ENCODE data around the gene SDC3.

The SDC3 gene

DNA sequence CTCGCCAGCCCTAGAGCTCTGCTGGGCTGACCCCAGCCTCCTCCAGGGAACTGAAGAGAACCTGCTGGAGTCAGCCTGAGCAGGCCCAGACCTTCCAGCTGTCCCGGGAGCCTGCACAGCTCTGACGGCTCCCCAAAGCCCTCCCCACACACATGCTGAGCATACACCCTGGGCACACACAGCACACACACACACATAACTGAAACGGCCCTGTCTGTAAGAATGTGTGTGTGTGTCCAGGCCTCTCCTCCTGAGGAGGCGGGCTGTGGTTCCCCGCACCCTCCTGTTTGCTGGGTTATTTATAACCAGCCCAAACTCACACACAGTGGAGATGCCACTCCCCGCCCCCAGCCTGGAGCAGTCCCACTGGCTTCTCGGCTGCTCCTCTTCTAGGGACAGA, 20.2 kb downstream of the SDC3 start:
- H3K9me3 ChIP-seq (ENCODE audit: control insufficient read depth, low read length), result no peaks in the 10 kb centered on the region
- no peak overlapping the region for H3K4me3 ChIP-seq (ENCODE audit: extremely low read depth, insufficient read depth, low read length, poor library complexity, severe bottlenecking)
- peak overlapping the region; percentile 92 for H3K27ac ChIP-seq (ENCODE audit: low read depth, low read length, severe bottlenecking)
- 67 to 78% methylated on average over 3 to 4 of the region's 8 CpGs for WGBS, 2 experiments (ENCODE audit: insufficient coverage in 2 of 2)
- no peaks in the 10 kb centered on the region for H3K36me3 ChIP-seq (ENCODE audit: control insufficient read depth, insufficient read depth, low read length)
- peaks cover 32% of the 10 kb centered on the region for H3K4me1 ChIP-seq (ENCODE audit: control insufficient read depth, insufficient read depth, low read length, poor library complexity, severe bottlenecking)

DNA sequence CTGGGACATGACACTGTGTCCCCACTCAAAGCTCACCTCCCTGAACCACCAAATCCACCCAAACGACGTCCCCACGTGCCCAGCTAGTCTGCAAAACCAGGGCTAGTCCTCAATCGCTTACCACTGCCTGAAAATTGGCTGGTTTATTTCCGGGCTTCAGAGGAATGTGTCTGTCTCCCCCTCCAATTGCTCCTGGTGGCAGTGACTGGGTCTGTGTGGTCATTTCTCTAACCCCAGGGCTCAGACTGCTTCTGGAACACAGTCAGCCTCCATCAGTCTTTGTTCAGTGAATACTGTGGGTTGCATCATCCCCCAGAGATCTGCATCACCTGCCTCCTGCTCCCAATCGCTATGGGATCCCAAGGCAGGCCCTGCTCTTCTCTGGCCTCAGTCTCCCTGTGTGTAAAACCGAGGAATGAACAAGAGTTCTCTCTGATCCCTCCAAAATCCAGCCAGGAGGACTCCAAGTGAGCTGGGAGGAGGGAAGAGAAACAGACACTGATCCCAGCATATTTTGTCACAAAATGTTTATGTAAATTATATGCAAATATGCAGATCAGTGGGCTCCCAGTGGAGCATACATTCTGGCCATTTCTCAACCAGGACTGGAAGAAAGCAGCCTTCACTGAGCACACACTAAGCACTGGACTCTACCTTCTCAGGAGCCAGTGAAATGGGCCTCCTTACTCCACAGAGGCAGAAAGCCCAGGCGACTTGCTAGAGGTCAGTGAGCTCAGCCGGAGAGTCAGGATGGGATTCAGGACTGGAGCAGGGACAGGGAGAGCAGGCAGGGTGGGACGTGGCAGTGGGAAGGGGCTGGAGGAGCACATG, 20.9 kb downstream of the SDC3 start:
- H3K4me3 ChIP-seq (ENCODE audit: extremely low read depth, insufficient read depth, low read length, poor library complexity, severe bottlenecking), result no peak overlapping the region
- no peaks in the 10 kb centered on the region for H3K9me3 ChIP-seq (ENCODE audit: control insufficient read depth, low read length)
- peaks cover 29% of the 10 kb centered on the region for H3K4me1 ChIP-seq (ENCODE audit: control insufficient read depth, insufficient read depth, low read length, poor library complexity, severe bottlenecking)
- no peaks in the 10 kb centered on the region for H3K36me3 ChIP-seq (ENCODE audit: control insufficient read depth, insufficient read depth, low read length)
- H3K27ac ChIP-seq (ENCODE audit: low read depth, low read length, severe bottlenecking), result peak overlapping the region; percentile 92
- 75 to 81% methylated on average over 9 to 10 of the region's 10 CpGs for WGBS, 2 experiments (ENCODE audit: insufficient coverage in 2 of 2)

- no peaks in the 10 kb centered on the region for H3K9me3 ChIP-seq (ENCODE audit: control insufficient read depth, low read length)
- no peaks in the 10 kb centered on the region for H3K36me3 ChIP-seq (ENCODE audit: control insufficient read depth, insufficient read depth, low read length)
- H3K4me1 ChIP-seq (ENCODE audit: control insufficient read depth, insufficient read depth, low read length, poor library complexity, severe bottlenecking), result peaks cover 29% of the 10 kb centered on the region
- 87 to 95% methylated on average over 6 to 12 of the region's 12 CpGs for WGBS, 2 experiments (ENCODE audit: insufficient coverage in 2 of 2)
- H3K4me3 ChIP-seq (ENCODE audit: extremely low read depth, insufficient read depth, low read length, poor library complexity, severe bottlenecking), result no peak overlapping the region
- H3K27ac ChIP-seq (ENCODE audit: low read depth, low read length, severe bottlenecking), result peak overlapping the region; percentile 92
Measured at GRCh38 chr1:30886710-30887428, 21.7 kb downstream of the SDC3 start.

DNA sequence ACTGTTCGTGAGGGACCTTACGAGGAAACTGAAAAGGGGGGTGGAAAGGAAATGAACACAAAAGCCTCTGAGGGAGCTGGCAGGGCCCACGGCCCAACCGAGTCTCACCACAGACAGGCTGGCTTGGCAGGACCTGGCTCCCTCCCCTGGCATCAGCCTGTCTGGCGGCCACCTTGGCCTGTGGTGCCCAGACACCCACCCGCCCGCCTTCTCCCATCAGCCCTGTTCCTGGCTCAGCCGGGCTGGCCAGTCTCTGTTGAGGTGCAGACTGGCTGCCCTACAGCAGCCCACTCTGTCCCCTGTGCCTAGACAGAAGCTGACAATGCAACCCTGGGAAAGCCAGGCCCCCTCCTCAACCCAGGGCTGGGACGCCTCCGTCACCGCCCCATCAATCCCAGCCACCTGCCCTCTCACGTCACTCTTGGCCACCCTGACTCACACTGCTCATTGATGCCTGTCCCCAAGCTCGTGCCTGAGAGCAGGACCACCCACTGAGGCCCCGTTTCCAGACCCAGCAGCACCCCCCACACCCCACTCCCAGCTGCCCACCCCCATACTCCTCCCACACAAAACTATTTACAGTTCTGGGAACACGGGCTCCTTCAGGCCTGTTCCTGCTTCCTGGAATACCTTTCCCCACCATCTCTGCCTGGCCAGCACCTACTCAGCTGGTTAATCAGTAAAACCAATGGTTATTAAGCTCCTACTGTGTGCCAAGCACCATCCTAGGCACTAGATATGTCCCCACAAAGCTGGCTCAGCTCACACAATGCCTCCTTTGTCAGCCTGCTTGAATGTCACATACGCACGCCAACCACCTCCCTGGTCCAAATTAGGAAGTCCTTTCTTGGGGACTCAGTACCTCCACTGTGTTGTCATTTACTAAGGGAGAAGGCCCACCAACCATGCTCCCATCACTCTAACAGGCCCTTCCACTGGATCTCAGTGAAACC, 22.7 kb downstream of the SDC3 start:
- WGBS, 2 experiments (ENCODE audit: insufficient coverage in 2 of 2), result 75 to 83% methylated on average over 11 to 15 of the region's 17 CpGs
- Histone ChIP-seq H3K9me3 (ENCODE audit: control insufficient read depth, low read length) (no peaks in the 10 kb centered on the region), H3K27ac (ENCODE audit: low read depth, low read length, severe bottlenecking) (no peak overlapping the region), H3K4me3 (ENCODE audit: extremely low read depth, insufficient read depth, low read length, poor library complexity, severe bottlenecking) (no peak overlapping the region), H3K4me1 (ENCODE audit: control insufficient read depth, insufficient read depth, low read length, poor library complexity, severe bottlenecking) (peaks cover 29% of the 10 kb centered on the region), H3K36me3 (ENCODE audit: control insufficient read depth, insufficient read depth, low read length) (no peaks in the 10 kb centered on the region)

DNA sequence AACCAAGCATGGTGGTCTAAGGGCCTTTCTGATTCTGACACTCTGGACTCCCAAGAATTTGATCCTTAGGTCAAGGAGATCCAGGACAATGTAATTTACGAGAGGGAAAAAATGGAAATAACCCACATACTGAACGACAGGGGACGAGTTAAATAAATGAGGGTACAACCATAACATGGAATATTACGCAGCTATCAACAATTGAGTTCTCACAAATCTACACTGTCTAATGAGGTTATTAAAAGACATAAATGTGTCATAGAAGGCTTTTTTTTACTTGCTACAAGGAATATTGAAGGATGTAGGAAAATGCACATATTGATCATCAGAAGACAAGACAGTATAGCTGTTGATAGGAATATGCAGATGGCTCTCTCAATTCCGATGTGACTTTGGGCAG, 23.8 kb downstream of the SDC3 start:
- Histone ChIP-seq H3K36me3 (ENCODE audit: control insufficient read depth, insufficient read depth, low read length) (no peaks in the 10 kb centered on the region), H3K27ac (ENCODE audit: low read depth, low read length, severe bottlenecking) (no peak overlapping the region), H3K9me3 (ENCODE audit: control insufficient read depth, low read length) (no peaks in the 10 kb centered on the region), H3K4me3 (ENCODE audit: extremely low read depth, insufficient read depth, low read length, poor library complexity, severe bottlenecking) (no peak overlapping the region), H3K4me1 (ENCODE audit: control insufficient read depth, insufficient read depth, low read length, poor library complexity, severe bottlenecking) (peaks cover 29% of the 10 kb centered on the region)
- WGBS, 2 experiments (ENCODE audit: insufficient coverage in 2 of 2), result 80 to 86% methylated on average over 1 to 5 of the region's 5 CpGs

- peaks cover 3% of the 10 kb centered on the region for H3K36me3 ChIP-seq (ENCODE audit: control insufficient read depth, insufficient read depth, low read length)
- WGBS, 2 experiments (ENCODE audit: insufficient coverage in 2 of 2), result 79 to 94% methylated on average over 10 to 12 of the region's 18 CpGs
- no peak overlapping the region for H3K4me3 ChIP-seq (ENCODE audit: extremely low read depth, insufficient read depth, low read length, poor library complexity, severe bottlenecking)
- H3K27ac ChIP-seq (ENCODE audit: low read depth, low read length, severe bottlenecking), result no peak overlapping the region
- peaks cover 27% of the 10 kb centered on the region for H3K4me1 ChIP-seq (ENCODE audit: control insufficient read depth, insufficient read depth, low read length, poor library complexity, severe bottlenecking)
- H3K9me3 ChIP-seq (ENCODE audit: control insufficient read depth, low read length), result no peaks in the 10 kb centered on the region
Measured at GRCh38 chr1:30883389-30884172, 25.0 kb downstream of the SDC3 start.

- H3K27ac ChIP-seq (ENCODE audit: low read depth, low read length, severe bottlenecking), result no peak overlapping the region
- H3K4me3 ChIP-seq (ENCODE audit: extremely low read depth, insufficient read depth, low read length, poor library complexity, severe bottlenecking), result no peak overlapping the region
- peaks cover 7% of the 10 kb centered on the region for H3K36me3 ChIP-seq (ENCODE audit: control insufficient read depth, insufficient read depth, low read length)
- H3K9me3 ChIP-seq (ENCODE audit: control insufficient read depth, low read length), result no peaks in the 10 kb centered on the region
- peaks cover 23% of the 10 kb centered on the region for H3K4me1 ChIP-seq (ENCODE audit: control insufficient read depth, insufficient read depth, low read length, poor library complexity, severe bottlenecking)
- WGBS, 2 experiments (ENCODE audit: insufficient coverage in 2 of 2), result 89 to 94% methylated on average over 8 to 13 of the region's 14 CpGs
Measured at GRCh38 chr1:30882678-30883388, 25.7 kb downstream of the SDC3 start.

GRCh38 chr1:30881319-30882181, 27.0 kb downstream of the SDC3 start:
- WGBS, 2 experiments (ENCODE audit: insufficient coverage in 2 of 2), result 90 to 92% methylated on average over 18 to 24 of the region's 25 CpGs
- H3K4me1 ChIP-seq (ENCODE audit: control insufficient read depth, insufficient read depth, low read length, poor library complexity, severe bottlenecking), result peaks cover 20% of the 10 kb centered on the region
- no peak overlapping the region for H3K27ac ChIP-seq (ENCODE audit: low read depth, low read length, severe bottlenecking)
- no peak overlapping the region for H3K4me3 ChIP-seq (ENCODE audit: extremely low read depth, insufficient read depth, low read length, poor library complexity, severe bottlenecking)
- H3K9me3 ChIP-seq (ENCODE audit: control insufficient read depth, low read length), result no peaks in the 10 kb centered on the region
- peaks cover 11% of the 10 kb centered on the region for H3K36me3 ChIP-seq (ENCODE audit: control insufficient read depth, insufficient read depth, low read length)
